SH-SY5Y (cell line): Measurements from ENCODE around the gene CSF3.

ENCODE experiments used
- GATA2 ChIP-seq: IDR thresholded peaks from 2 replicates; pipeline ENCODE4 v1.6.1; 2011; ENCODE audit warnings: mild to moderate bottlenecking, low read depth, low read length
- GATA3 ChIP-seq: IDR thresholded peaks from 2 replicates; pipeline ENCODE4 v1.6.1; 2011; ENCODE audit warnings: low read depth, mild to moderate bottlenecking, low read length, moderate library complexity

DNA sequence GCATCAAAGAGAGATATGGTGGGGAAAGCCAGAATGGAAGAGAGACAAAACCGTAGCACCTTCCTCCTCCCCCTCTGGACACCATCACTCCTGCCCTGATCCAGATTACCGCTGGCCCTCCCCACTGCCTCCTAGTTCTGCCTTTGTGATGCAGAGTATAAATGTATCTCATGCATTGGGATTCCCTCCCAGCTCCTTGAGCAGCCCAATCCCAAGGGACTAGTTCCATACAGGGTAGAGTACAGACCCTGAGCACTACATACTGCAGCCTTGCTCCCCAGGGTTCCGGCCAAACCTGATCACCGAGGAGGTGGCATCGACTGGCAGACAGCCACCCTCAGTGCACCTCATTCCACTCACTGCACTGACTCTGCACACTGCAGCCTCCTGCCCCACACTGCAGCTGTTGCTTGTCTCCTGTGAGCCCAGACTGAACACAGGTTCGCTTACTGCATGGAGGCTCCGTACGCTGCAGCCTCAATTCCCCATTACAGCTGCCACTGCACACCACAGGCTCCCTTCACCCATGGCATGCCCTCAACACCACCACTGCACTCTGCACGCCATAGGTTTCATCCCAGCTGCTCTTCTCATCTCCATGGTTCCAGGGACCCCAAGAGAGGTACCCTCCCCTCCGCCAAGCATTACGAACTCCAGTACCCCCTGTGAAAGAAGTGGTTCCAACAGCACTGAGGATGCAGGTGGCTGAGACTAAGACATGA is 45.8 kb downstream of the CSF3 start:
- TF ChIP-seq GATA2 (no peak), GATA3 (no peak)
